VCaP (cell line): ENCODE data around the gene SLC16A4.

Experiments
- H3K27ac ChIP-seq: fragments of 450-650 bp; 2 replicates; pipeline ENCODE4 v1.5.1; 2017
- CTCF ChIP-seq: fragments of 450-650 bp; conservative IDR thresholded peaks from 2 replicates; pipeline ENCODE4 v1.5.1; 2017; ENCODE audit warnings: mild to moderate bottlenecking, moderate library complexity

Gene SLC16A4

DNA sequence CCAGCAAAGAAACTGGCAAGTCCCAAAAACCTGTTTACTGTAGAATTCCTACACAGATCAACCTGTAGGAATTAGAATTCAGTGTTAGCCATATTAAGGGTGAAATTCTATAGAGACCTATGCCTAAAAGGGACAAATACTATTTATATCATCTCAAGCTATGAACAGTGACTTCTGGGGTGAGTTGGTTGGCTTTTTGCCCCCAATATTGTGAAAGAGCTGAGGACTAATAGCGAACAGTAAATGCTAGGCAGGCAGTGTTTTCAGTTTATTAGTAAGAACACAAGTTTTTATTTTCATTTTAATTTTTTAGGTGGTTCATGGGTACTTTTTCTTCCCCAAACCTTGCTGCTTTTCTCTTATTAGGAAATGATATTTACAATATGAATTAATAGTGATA lies 15.3 kb downstream of the SLC16A4 start:
- no peak for TF ChIP-seq CTCF
- no peak overlapping the region for H3K27ac ChIP-seq

DNA sequence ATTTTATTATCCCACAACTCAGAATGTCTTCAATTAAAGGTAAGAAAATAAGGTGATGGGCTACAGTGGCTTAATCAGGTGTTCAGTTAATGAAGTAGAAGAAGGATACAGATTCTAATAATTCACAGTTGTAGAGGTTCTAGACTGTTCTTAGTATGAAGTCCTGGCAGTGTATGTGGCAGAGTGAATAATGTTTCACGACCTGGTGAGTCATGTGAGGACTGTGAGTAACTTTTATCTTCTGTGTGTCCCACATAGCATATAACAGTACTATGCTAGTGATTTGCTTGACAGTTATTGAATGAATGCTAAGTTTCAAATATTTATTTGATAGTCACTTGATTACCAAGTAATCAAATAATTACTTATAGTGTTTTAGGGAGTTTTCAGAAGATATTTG lies 20.0 kb downstream of the SLC16A4 start:
- no peak for TF ChIP-seq CTCF
- no peak overlapping the region for H3K27ac ChIP-seq

GRCh38 chr1:110364221-110364620 lies 26.6 kb downstream of the SLC16A4 start:
- TF ChIP-seq CTCF: no peak
- H3K27ac ChIP-seq: no peak overlapping the region

DNA sequence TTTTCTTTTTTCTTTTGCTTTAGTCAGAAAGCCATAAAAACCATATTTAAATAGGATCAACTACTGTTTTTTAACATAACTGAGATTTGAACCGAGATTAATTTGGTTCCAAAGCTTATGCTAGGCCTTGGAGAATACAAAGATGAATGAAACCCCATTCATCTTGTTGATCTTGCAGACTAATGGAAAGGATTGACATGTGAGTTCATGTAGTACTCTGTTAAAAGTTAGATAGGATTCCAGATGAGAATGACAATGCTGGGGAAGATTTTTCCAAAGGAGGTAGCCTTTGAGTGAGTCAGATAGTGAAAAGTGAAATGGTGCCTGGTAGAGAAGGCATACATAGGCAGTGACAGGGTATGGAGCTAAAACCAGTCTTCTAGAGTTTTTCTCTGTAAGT lies 29.0 kb downstream of the SLC16A4 start:
- no peak for TF ChIP-seq CTCF
- no peak overlapping the region for H3K27ac ChIP-seq

DNA sequence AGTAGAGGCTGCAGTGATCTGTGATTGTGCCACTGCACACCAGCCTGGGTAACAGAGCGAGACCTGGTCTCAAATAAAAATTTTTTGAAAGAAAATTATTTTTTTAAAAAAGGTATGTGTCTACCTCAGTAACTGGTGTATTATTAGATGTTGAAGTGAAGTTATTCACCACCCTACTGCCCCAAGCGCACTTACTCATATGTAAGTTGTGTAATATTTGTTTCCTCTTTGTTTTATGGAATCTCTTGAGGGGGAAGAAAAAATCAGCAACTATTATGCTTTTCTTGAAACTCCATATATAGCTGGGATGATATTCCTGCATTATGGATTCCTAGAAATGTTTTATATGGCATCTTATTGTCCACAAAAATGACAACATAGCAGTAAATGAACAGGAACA lies 30.4 kb downstream of the SLC16A4 start:
- no peak for TF ChIP-seq CTCF
- no peak overlapping the region for H3K27ac ChIP-seq

- no peak overlapping the region for H3K27ac ChIP-seq
Measured at GRCh38 chr1:110356379-110356778, 34.4 kb downstream of the SLC16A4 start.

GRCh38 chr1:110355321-110355720 lies 35.5 kb downstream of the SLC16A4 start:
- no peak overlapping the region for H3K27ac ChIP-seq
- TF ChIP-seq CTCF: no peak

More at GRCh38 chr1:110356379-110356778, 34.4 kb downstream of the SLC16A4 start:
- TF ChIP-seq CTCF: no peak

DNA sequence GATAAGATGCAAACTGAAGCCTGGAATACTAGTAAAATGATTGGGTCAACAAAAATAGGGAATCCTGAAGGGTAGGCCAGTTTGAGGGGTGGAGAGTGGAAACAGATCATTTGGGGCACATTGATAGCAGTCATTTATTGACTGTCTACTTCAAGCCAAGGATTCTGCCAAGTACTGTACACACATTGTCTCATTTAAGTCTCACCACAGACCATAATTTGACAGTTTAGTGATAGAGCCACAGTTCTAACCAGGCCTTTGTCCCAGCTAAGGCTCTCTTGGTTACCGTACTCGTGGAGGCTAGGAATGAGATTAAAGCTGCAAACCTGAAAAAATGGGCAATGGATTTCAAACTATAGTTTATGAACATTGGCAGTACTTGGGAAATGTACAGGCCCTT lies 40.5 kb downstream of the SLC16A4 start:
- TF ChIP-seq CTCF: no peak
- H3K27ac ChIP-seq: no peak overlapping the region
